HG03135 (cell line): ENCODE data around the gene ABCA3.

ENCODE experiments used
- ATAC-seq: cut with Tn5 transposase; IDR thresholded peaks from one replicate; pipeline ENCODE4 v1.9.1; 2021; ENCODE audit warnings: mild to moderate bottlenecking, moderate library complexity; ENCODE audit not compliant: unreplicated experiment

ABCA3 gene

GRCh38 chr16:2317231-2318020, 23.1 kb downstream of the ABCA3 start:
- ATAC-seq, result no peak

GRCh38 chr16:2308089-2308962, 32.2 kb downstream of the ABCA3 start:
- ATAC-seq, result no peak

DNA sequence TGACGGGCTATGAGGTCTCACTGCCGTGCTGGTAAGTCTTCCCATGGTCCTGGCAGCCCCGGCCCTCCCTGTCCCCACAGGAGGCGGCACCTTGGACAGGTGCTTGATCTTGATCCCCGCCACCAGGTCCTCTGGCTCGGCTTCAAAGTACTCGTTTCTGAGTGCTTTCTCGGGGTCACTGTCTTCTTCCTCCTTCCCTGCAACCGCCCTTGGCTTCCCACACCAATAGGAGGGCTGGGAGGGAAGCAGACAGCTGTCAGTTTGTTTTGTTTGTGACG, 40.7 kb downstream of the ABCA3 start:
- ATAC-seq, result no peak

DNA sequence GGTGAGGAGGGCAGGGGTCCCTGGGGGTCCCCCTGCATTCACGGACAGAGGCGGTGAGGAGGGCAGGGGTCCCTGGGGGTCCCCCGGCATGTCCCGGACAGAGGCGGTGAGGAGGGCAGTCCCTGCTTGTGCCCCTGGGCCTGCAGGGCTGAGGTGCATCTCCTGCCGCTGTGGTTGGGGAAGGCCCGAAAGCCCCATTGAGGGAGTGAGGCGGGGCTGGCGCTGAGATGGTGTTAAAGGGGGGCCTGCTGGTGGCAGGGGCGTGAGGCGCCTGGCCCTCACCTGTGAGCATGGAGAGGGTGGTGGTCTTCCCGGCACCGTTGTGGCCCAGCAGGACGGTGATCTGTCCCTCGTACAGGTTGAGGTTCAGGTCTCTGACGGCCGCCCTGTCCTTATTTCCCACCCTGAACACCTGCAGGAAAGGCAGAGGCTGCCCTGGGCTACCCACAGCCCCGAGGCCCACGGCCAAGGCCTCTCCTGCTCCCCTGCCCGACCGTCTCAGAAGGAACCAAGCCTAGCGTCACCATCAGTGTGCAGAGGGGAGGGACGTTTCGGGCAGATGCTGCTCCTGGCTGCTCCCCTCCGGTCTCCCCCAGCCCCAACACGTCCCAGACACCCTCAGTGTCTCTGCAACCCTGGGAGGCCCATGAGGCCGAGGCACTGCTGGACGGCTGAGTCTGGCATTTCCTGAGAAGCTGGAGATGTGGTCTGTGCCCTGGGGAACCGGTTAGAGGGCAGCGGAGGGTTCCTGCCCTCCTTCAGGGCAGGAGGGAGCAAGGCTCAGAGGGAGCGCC, 41.2 kb downstream of the ABCA3 start:
- ATAC-seq, result no peak

- ATAC-seq, result no peak
These were observed 41.9 kb downstream of the ABCA3 start for GRCh38 chr16:2298621-2299020.

DNA sequence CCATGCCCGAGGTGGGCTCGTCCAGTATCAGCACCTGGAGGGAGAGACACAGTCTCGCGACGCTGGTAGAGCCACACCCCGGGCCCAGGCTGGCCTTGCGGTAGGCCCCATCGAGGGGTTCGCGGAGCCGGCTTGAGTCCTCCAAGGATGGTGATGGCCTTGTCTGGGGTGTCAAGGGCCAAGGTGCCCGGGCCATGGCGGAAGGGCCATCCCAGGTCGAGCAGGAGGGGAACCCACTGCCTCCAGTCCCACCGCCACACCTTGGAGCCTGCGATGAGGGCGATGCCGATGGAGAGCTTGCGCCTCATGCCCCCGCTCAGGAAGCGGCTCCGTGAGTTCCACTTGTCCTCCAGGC, 43.0 kb downstream of the ABCA3 start:
- ATAC-seq, result no peak

- ATAC-seq, result no peak
These were observed 43.6 kb downstream of the ABCA3 start for GRCh38 chr16:2296661-2297505.

DNA sequence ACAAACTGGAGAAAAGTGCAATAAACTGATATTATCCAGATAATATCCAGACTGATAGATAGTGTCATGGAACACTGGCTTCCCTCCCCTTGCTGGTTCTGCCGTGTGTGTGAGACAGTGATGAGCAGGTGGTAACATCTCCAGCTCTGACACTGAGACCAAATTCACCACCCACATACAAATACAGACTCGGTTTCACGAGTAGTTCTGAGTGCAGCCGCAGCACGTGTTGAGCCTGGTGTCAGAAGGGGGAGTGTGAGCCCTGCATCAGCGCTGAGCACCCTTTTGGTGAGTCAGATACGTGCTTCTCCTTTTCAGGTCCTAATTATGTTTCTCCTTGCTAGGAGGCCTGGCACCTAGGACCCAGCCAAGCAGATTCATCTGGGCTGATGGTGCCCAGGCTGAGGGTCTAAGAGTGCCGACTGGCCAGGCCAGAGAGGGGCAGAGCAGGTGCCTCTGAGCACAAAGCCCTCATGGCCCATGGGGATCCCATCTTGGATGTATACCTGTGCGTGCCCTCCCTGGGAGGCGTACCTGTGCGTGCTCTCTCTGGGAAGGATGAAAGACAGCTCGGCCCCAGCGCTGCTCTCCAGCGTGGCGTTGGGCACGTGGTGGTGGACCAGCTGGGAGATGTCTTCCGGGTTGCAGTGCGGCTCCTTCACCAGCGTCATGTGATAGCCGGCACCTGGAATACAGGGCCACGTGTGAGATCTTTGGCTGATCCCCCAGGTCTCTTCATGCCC, 45.3 kb downstream of the ABCA3 start:
- ATAC-seq, result no peak

GRCh38 chr16:2292221-2292620, 48.3 kb downstream of the ABCA3 start:
- no peak for ATAC-seq

- no peak for ATAC-seq
These were observed 51.2 kb downstream of the ABCA3 start for GRCh38 chr16:2289282-2289681.

DNA sequence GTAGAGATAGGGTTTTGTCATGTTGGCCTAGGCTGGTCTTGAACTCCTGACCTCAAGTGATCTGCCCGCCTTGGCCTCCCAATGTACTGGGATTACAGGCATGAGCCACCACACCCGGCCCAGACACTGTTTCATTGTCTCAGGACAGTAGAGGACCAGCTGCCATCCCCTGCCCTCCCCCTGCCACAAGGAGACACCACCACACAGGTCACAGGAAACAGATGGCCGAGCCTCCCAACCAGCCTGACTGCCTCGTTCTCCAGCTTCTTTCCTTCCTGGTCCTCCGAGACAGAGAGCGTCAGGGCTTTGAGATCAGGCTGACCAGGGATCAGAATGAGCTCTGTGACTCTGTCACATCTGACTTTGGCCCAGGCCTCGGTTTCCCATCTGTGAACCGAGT, 51.8 kb downstream of the ABCA3 start:
- no peak for ATAC-seq

DNA sequence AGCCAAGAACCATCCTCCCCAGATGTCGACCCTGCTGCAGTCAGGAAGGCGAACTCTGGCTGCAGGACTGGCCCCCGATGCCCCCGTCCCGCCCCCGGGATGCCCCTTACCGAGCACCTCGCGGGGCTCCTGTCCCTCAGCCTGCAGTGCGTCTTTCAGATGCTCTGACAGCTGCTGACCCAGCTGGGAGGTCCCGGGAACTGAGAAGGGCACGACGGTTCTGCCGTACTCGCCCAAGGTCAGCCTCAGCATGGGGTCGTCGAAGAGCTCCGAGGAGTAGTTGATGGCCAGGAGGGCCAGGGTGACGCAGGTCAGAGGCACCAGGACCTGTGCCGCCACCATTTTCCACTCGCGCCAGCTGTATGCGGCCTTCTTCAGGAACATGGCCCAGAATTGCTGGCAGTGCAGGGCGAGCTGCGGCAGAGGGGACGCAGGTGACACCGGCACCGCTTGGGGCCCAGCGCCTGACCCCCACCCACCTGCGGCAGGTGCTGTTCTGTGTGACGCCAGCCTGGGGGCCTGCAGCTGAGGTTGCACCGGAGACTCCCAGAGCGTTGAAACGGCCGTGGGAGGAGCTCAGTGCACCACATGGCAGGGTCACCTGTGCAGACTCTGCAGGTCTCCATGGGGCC, 52.5 kb downstream of the ABCA3 start:
- no peak for ATAC-seq

DNA sequence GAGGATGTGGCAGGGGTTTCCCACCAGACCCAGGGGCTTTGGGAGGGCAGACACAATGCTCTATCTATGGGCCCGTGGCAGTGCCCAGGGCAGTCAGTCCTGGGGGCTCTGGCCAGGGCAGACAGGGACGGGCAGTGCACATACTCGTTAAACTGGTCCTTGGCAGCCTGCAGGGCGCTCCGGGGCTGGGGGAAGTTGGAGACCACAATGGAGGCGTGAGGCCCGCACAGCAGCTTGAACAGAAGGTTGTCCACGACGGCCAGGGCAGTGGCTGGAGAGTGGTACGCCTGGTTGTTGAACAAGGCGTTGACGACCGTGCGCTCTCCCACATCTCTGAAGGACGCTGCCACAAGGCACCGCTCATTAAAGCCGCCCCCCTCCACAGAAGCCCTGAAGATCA, 54.0 kb downstream of the ABCA3 start:
- no peak for ATAC-seq

- no peak for ATAC-seq
These were observed 54.8 kb downstream of the ABCA3 start for GRCh38 chr16:2285731-2286191.

GRCh38 chr16:2284797-2285576, 55.5 kb downstream of the ABCA3 start:
- no peak for ATAC-seq

GRCh38 chr16:2284001-2284770, 56.3 kb downstream of the ABCA3 start:
- no peak for ATAC-seq

DNA sequence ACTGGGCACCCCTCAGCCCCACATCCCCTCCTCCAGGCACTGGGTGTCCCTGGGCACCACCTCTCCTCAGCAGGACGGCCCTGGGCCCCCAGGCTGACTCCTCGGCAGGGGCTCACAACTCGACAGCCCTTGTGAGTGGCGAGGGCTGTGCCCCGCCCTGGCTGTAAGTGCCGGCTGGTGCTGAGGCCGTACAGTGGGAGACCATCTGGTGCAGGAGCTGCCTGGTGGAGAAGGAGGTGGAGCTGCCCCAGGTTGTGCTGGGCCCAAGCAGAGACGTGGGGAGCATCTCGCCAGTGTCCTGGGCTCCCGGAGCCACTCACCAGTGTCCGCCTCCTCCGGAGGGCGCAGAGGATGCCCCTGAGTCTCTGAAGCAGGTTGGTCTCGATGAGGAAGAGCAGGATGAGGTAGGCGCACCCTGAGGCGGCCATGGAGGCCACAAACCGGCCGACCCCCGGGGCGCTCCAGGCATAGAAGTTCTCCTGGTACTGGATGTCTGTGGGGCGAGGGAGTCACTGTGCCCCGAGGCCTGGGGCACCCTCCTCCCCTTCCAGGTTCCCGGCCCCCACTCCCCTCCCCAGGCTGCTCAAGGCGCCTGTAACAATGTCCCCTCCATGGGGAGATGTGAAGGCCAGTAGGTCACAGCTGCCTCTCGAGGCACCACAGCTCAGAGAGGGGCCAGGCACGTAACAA, 57.5 kb downstream of the ABCA3 start:
- ATAC-seq, result no peak
